Common myeloid progenitor, CD34-positive (primary cell): ENCODE measurements around the gene PAFAH1B2.

ENCODE experiments used
- CTCF ChIA-PET: fragments of 350-600 bp; sonication (Branson Sonifier 250); formaldehyde crosslinking; loops from one replicate; lab custom pipeline; 2021; ENCODE audit warnings: antibody characterized with exemption; lab: Charles Lee
- POLR2A ChIA-PET: fragments of 350-600 bp; sonication (Branson Sonifier 250); formaldehyde crosslinking; loops from one replicate; lab custom pipeline; 2021; ENCODE audit warnings: antibody characterized with exemption; lab: Charles Lee
- DNase-seq, 3 donors: peaks; one replicate each; pipeline versions ENCODE4 v3.0.0 to v3.0.0-alpha.2; 2013
- H3K27ac ChIP-seq, 2 experiments: 1 replicate in 1 of 2; 2 replicates in 1 of 2; pipeline ENCODE4 v1.7.0; 2013; ENCODE audit warnings: inconsistent platforms in 2 of 2, low read length in 2 of 2, mild to moderate bottlenecking in 2 of 2, low read depth in 1 of 2, moderate library complexity in 1 of 2; ENCODE audit not compliant: severe bottlenecking in 2 of 2, insufficient read depth in 1 of 2, poor library complexity in 1 of 2
- H3K27me3 ChIP-seq, 5 experiments: replicated peaks in 2 of 5; 1 replicate in 3 of 5; 2 replicates in 2 of 5; pipeline versions ENCODE4 v1.6.1 to v1.7.0; 2013; ENCODE audit warnings: low read length in 4 of 5, mild to moderate bottlenecking in 2 of 5, moderate library complexity in 2 of 5, inconsistent platforms in 1 of 5; ENCODE audit not compliant: insufficient read depth in 5 of 5, control insufficient read depth in 4 of 5
- H3K36me3 ChIP-seq, 4 experiments: 1 replicate in 2 of 4; 2 replicates in 2 of 4; pipeline versions ENCODE4 v1.6.1 to v1.7.0; 2013; ENCODE audit warnings: low read length in 3 of 4, control low read depth in 1 of 4, mild to moderate bottlenecking in 1 of 4; ENCODE audit not compliant: control insufficient read depth in 4 of 4, insufficient read depth in 4 of 4
- H3K4me1 ChIP-seq, 4 experiments: 1 replicate in 3 of 4; 2 replicates in 1 of 4; pipeline versions ENCODE4 v1.6.1 to v1.7.1; 2013; ENCODE audit warnings: low read length in 3 of 4, mild to moderate bottlenecking in 3 of 4, control low read depth in 1 of 4, inconsistent platforms in 1 of 4, moderate library complexity in 1 of 4; ENCODE audit not compliant: control insufficient read depth in 4 of 4, insufficient read depth in 4 of 4; ENCODE audit errors: control extremely low read depth in 1 of 4
- H3K4me3 ChIP-seq, 7 experiments: 1 replicate in 4 of 7; 2 replicates in 3 of 7; pipeline versions ENCODE4 v1.5.1 to v1.7.0; 2013; ENCODE audit warnings: mild to moderate bottlenecking in 7 of 7, low read length in 6 of 7, moderate library complexity in 6 of 7, inconsistent platforms in 2 of 7, low read depth in 2 of 7, control low read depth in 1 of 7; ENCODE audit not compliant: insufficient read depth in 4 of 7, control insufficient read depth in 1 of 7; ENCODE audit errors: extremely low read depth in 1 of 7
- H3K9me3 ChIP-seq, 5 experiments: 1 replicate in 4 of 5; 2 replicates in 1 of 5; pipeline versions ENCODE4 v1.6.1 to v1.7.1; 2013; ENCODE audit warnings: low read length in 4 of 5, mild to moderate bottlenecking in 2 of 5, inconsistent platforms in 1 of 5, low read depth in 1 of 5, moderate library complexity in 1 of 5; ENCODE audit not compliant: control insufficient read depth in 4 of 5, insufficient read depth in 2 of 5; ENCODE audit errors: control extremely low read depth in 1 of 5
- WGBS: methylation state at CpG from one replicate; pipeline ENCODE4 v1.1.5; 2013; ENCODE audit not compliant: insufficient coverage; 5-methylcytosine and 5-hydroxymethylcytosine counted together

The PAFAH1B2 gene

GRCh38 chr11:117192401-117192875 lies 48.4 kb downstream of the PAFAH1B2 start:
- no peak overlapping the region for H3K4me3 ChIP-seq
- POLR2A ChIA-PET = no interaction called here
- 94% methylated on average over 6 of the region's 17 CpGs for WGBS

DNA sequence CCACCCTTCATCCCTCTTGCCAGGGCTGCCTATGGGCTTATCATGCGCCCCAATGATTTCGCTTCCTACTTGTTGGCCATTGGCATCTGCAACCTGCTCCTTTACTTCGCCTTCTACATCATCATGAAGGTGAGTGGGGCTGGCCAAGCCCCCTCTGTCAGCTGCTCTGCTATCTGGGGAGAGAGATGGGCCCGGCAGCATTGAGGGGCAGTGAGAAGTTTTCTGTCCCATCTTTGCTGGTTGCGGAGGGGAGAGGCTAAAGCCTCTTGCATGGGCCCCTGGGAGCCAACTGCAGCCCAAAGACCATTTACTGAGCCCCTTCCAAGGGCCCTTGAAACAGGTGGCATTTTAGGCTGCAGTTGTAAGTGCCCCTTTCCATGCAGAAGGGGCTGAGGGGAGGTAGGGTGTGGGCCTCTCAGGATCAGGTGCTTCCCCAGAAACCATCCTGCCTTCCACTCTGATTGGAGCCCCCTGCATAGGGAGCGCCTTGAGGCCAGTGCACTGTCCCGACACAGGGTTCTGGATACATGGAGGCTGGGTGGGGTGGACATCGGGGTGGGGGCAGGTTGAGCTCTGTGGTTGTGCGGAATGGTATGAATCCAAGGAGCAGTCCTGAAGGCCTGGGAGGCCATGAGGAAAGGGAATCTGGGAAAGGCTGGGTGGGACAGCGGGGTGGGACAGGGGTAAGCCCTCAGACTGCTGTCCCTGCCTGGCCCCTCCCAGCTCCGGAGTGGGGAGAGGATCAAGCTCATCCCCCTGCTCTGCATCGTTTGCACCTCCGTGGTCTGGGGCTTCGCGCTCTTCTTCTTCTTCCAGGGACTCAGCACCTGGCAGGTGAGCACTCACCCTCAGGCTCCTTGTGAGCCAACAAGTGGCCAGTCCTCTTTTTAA lies 49.3 kb downstream of the PAFAH1B2 start:
- POLR2A ChIA-PET = no interaction called here
- H3K27ac ChIP-seq = no peak overlapping the region
- peaks cover 3 to 36% (median 12%) of the 10 kb centered on the region in 4 experiments for H3K36me3 ChIP-seq
- no peaks in the 10 kb centered on the region for H3K27me3 ChIP-seq
- no peaks in the 10 kb centered on the region for H3K4me1 ChIP-seq
- WGBS = 97% methylated on average over 8 of the region's 15 CpGs
- H3K9me3 ChIP-seq = no peaks in the 10 kb centered on the region
- H3K4me3 ChIP-seq = no peak overlapping the region
- CTCF ChIA-PET = interaction anchor here (0.6 to 7.7 kb wide), 3 partner anchors 12 to 306 kb away, joined by 3 to 59 read pairs (median 4); partner anchors contain the start of gene SIDT2
- DNase-seq = no peak

More at GRCh38 chr11:117192401-117192875, 48.4 kb downstream of the PAFAH1B2 start:
- DNase-seq = no peak
- CTCF ChIA-PET = interaction anchor here (7.7 kb wide), 1 partner anchor 11 kb away, joined by 59 read pairs; the partner anchor contains the start of gene SIDT2
- Histone ChIP-seq H3K27ac (no peak overlapping the region), H3K27me3 (no peaks in the 10 kb centered on the region), H3K9me3 (no peaks in the 10 kb centered on the region), H3K4me1 (no peaks in the 10 kb centered on the region), H3K36me3 (peaks cover 3 to 44% (median 13%) of the 10 kb centered on the region in 4 experiments)

DNA sequence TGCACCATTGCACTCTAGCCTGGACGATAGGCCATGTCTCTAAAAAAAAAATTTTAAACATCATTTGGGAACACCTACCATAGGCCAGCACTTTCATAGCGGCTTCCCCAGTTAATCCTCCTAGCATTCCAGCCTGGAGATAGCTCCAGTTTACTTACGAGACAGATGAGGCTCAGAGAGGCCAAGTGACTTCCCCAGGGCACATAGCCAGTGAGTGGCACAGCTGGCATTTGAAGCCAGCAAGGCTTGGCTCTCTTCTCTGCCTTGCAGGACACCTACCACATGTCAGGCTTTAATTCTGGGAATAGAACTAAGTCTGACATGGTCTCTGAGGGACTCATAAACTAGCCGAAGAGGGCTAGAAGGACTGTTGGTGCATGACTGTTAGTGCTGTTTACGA lies 50.2 kb downstream of the PAFAH1B2 start:
- Histone ChIP-seq H3K9me3 (no peaks in the 10 kb centered on the region), H3K27me3 (no peaks in the 10 kb centered on the region), H3K36me3 (peaks cover 3 to 28% (median 10%) of the 10 kb centered on the region in 4 experiments), H3K27ac (no peak overlapping the region), H3K4me1 (peaks cover 0 to 4% (median 2%) of the 10 kb centered on the region in 4 experiments), H3K4me3 (no peak overlapping the region)
- ChIA-PET POLR2A (no interaction called here), CTCF (interaction anchor here (0.6 to 7.7 kb wide), 5 partner anchors 13 to 307 kb away, joined by 3 to 59 read pairs (median 4); partner anchors contain the start of gene SIDT2)
- no peak for DNase-seq
- WGBS = 100% methylated on average over 5 of the region's 5 CpGs

DNA sequence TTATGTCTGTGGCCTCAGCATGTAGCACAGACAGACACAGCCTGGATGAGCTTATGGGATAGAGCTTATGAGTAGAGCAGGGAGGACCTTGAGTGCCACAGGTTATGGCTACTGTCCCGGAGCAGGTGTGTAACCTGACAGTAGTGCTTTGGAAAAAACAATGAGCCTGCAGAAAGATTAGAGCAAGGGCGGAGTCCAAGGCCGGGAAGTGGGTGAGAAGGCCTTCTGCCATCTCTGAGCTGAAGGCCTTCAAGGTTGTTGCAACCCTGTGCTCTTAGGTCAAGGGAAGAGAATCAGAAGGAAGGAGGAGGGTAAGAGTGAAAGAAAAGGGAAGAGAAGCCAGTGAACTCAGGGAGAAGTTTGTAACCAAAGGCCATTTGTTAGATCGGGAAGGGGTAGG lies 51.2 kb downstream of the PAFAH1B2 start:
- Histone ChIP-seq H3K36me3 (peaks cover 3 to 20% (median 7%) of the 10 kb centered on the region in 4 experiments), H3K9me3 (no peaks in the 10 kb centered on the region), H3K27ac (no peak overlapping the region), H3K4me1 (peaks cover 0 to 7% (median 2%) of the 10 kb centered on the region in 4 experiments), H3K27me3 (no peaks in the 10 kb centered on the region), H3K4me3 (no peak overlapping the region)
- 100% methylated on average over 4 of the region's 4 CpGs for WGBS
- no peak for DNase-seq
- ChIA-PET POLR2A (no interaction called here), CTCF (interaction anchor here (1.1 to 7.7 kb wide), 3 partner anchors 14 to 23 kb away, joined by 3 to 59 read pairs (median 15); partner anchors contain the start of gene SIDT2)

DNA sequence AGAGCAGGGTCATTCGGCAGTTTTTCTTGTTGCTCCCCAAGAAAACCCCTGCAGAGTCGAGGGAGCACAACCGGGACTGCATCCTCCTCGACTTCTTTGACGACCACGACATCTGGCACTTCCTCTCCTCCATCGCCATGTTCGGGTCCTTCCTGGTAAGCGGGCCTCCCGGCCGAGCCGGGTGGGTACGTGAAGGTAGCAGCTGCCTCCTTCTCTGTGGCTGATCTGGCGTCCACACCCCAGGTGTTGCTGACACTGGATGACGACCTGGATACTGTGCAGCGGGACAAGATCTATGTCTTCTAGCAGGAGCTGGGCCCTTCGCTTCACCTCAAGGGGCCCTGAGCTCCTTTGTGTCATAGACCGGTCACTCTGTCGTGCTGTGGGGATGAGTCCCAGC lies 51.7 kb downstream of the PAFAH1B2 start:
- ChIA-PET CTCF (interaction anchor here (3.0 to 7.7 kb wide), 3 partner anchors 15 to 31 kb away, joined by 14 to 59 read pairs (median 15); partner anchors contain the start of gene SIDT2), POLR2A (no interaction called here)
- no peak overlapping the region for H3K4me3 ChIP-seq
- H3K4me1 ChIP-seq = peaks cover 0 to 7% (median 2%) of the 10 kb centered on the region in 4 experiments
- no peaks in the 10 kb centered on the region for H3K27me3 ChIP-seq
- peaks cover 3 to 18% (median 7%) of the 10 kb centered on the region in 4 experiments for H3K36me3 ChIP-seq
- no peak for DNase-seq
- WGBS = 92% methylated on average over 19 of the region's 19 CpGs
- no peaks in the 10 kb centered on the region for H3K9me3 ChIP-seq
- H3K27ac ChIP-seq = no peak overlapping the region

DNA sequence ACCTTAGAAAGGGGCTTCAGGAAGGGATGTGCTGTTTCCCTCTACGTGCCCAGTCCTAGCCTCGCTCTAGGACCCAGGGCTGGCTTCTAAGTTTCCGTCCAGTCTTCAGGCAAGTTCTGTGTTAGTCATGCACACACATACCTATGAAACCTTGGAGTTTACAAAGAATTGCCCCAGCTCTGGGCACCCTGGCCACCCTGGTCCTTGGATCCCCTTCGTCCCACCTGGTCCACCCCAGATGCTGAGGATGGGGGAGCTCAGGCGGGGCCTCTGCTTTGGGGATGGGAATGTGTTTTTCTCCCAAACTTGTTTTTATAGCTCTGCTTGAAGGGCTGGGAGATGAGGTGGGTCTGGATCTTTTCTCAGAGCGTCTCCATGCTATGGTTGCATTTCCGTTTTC lies 52.9 kb downstream of the PAFAH1B2 start:
- H3K27ac ChIP-seq = no peak overlapping the region
- DNase-seq = no peak
- 100% methylated on average over 5 of the region's 7 CpGs for WGBS
- ChIA-PET POLR2A (interaction anchor here (0.7 kb wide), 1 partner anchor 30 kb away, joined by 3 read pairs; no protein-coding TSS in a partner anchor), CTCF (interaction anchor here (1.1 to 7.7 kb wide), 5 partner anchors 15 to 91 kb away, joined by 4 to 59 read pairs (median 14); partner anchors contain the start of gene SIDT2)
- peaks cover 0 to 7% (median 2%) of the 10 kb centered on the region in 4 experiments for H3K4me1 ChIP-seq
- peaks cover 3 to 13% (median 7%) of the 10 kb centered on the region in 4 experiments for H3K36me3 ChIP-seq
- no peaks in the 10 kb centered on the region for H3K9me3 ChIP-seq
- H3K27me3 ChIP-seq = no peaks in the 10 kb centered on the region
- H3K4me3 ChIP-seq = no peak overlapping the region
